KOPT-K1 (cell line): ENCODE data around the gene RASA2.

Source experiments
- H3K27ac ChIP-seq: fragments of 200-600 bp; sonication (generic); 2 replicates; pipeline ENCODE4 v1.5.1; 2016; ENCODE audit warnings: antibody characterized with exemption, mild to moderate bottlenecking, low read depth, low read length; ENCODE audit not compliant: poor library complexity, severe bottlenecking
- H3K36me3 ChIP-seq: fragments of 200-600 bp; sonication (generic); 2 replicates; pipeline ENCODE4 v1.5.1; 2017; ENCODE audit warnings: antibody characterized with exemption, mild to moderate bottlenecking, low read length, moderate library complexity; ENCODE audit not compliant: insufficient read depth
- H3K9me3 ChIP-seq: fragments of 200-600 bp; sonication (generic); 2 replicates; pipeline ENCODE4 v1.5.1; 2017; ENCODE audit warnings: antibody characterized with exemption, low read length, mild to moderate bottlenecking; ENCODE audit not compliant: insufficient read depth, poor library complexity, severe bottlenecking

Gene RASA2

GRCh38 chr3:141550926-141551665 is 64.3 kb downstream of the RASA2 start:
- H3K36me3 ChIP-seq = peaks cover 68% of the 10 kb centered on the region
- no peak overlapping the region for H3K27ac ChIP-seq
- peaks cover 39% of the 10 kb centered on the region for H3K9me3 ChIP-seq

GRCh38 chr3:141552440-141552991 is 65.7 kb downstream of the RASA2 start:
- H3K27ac ChIP-seq = peak overlapping the region; percentile 36
- H3K36me3 ChIP-seq = peaks cover 70% of the 10 kb centered on the region

GRCh38 chr3:141553055-141553454 is 66.2 kb downstream of the RASA2 start:
- Histone ChIP-seq H3K36me3 (peaks cover 69% of the 10 kb centered on the region), H3K9me3 (peaks cover 19% of the 10 kb centered on the region), H3K27ac (peak overlapping the region; percentile 36)

More at GRCh38 chr3:141552440-141552991, 65.7 kb downstream of the RASA2 start:
- peaks cover 24% of the 10 kb centered on the region for H3K9me3 ChIP-seq

- Histone ChIP-seq H3K9me3 (peaks cover 2% of the 10 kb centered on the region), H3K27ac (no peak overlapping the region), H3K36me3 (peaks cover 69% of the 10 kb centered on the region)
These were observed 69.2 kb downstream of the RASA2 start for GRCh38 chr3:141556034-141556433.

- peaks cover 83% of the 10 kb centered on the region for H3K36me3 ChIP-seq
- H3K9me3 ChIP-seq = no peaks in the 10 kb centered on the region
- H3K27ac ChIP-seq = no peak overlapping the region
These were observed 71.3 kb downstream of the RASA2 start for GRCh38 chr3:141557961-141558706.

GRCh38 chr3:141561426-141562034 is 74.7 kb downstream of the RASA2 start:
- Histone ChIP-seq H3K27ac (no peak overlapping the region), H3K36me3 (peaks cover 81% of the 10 kb centered on the region), H3K9me3 (no peaks in the 10 kb centered on the region)

GRCh38 chr3:141564241-141564640 is 77.4 kb downstream of the RASA2 start:
- no peaks in the 10 kb centered on the region for H3K9me3 ChIP-seq
- no peak overlapping the region for H3K27ac ChIP-seq
- H3K36me3 ChIP-seq = peaks cover 64% of the 10 kb centered on the region

GRCh38 chr3:141570068-141570467 is 83.2 kb downstream of the RASA2 start:
- no peak overlapping the region for H3K27ac ChIP-seq
- no peaks in the 10 kb centered on the region for H3K9me3 ChIP-seq
- H3K36me3 ChIP-seq = peaks cover 69% of the 10 kb centered on the region

GRCh38 chr3:141575879-141576743 is 89.3 kb downstream of the RASA2 start:
- Histone ChIP-seq H3K36me3 (peaks cover 91% of the 10 kb centered on the region), H3K27ac (no peak overlapping the region), H3K9me3 (no peaks in the 10 kb centered on the region)

GRCh38 chr3:141576744-141577052 is 89.9 kb downstream of the RASA2 start:
- Histone ChIP-seq H3K36me3 (peaks cover 91% of the 10 kb centered on the region), H3K27ac (no peak overlapping the region), H3K9me3 (no peaks in the 10 kb centered on the region)

GRCh38 chr3:141578202-141578973 is 91.6 kb downstream of the RASA2 start:
- H3K36me3 ChIP-seq = peaks cover 90% of the 10 kb centered on the region
- H3K27ac ChIP-seq = no peak overlapping the region
- H3K9me3 ChIP-seq = no peaks in the 10 kb centered on the region

GRCh38 chr3:141594357-141594756 is 107.5 kb downstream of the RASA2 start:
- H3K9me3 ChIP-seq = no peaks in the 10 kb centered on the region
- peaks cover 96% of the 10 kb centered on the region for H3K36me3 ChIP-seq

GRCh38 chr3:141597931-141598330 is 111.1 kb downstream of the RASA2 start:
- H3K27ac ChIP-seq = no peak overlapping the region
- H3K36me3 ChIP-seq = peaks cover 96% of the 10 kb centered on the region
- peaks cover 17% of the 10 kb centered on the region for H3K9me3 ChIP-seq

More at GRCh38 chr3:141594357-141594756, 107.5 kb downstream of the RASA2 start:
- H3K27ac ChIP-seq = no peak overlapping the region

- peaks cover 73% of the 10 kb centered on the region for H3K36me3 ChIP-seq
- H3K27ac ChIP-seq = no peak overlapping the region
- peaks cover 17% of the 10 kb centered on the region for H3K9me3 ChIP-seq
These were observed 113.5 kb downstream of the RASA2 start for GRCh38 chr3:141600331-141600730.
